Mesenchymal stem cell (in vitro differentiated cells and primary cell): ENCODE data around the gene ABCC1.
A peak's percentile ranks its signal among the peaks of the same experiment; 100 is the strongest.

Experiments
- DNase-seq: peaks from one replicate; pipeline ENCODE4 v3.0.0-alpha.2; 2013
- H2AFZ ChIP-seq: one replicate; pipeline ENCODE4 v1.6.1; 2013; ENCODE audit warnings: low read depth, mild to moderate bottlenecking, control low read depth, inconsistent platforms, low read length, moderate library complexity
- H2AK5ac ChIP-seq: 2 replicates; pipeline ENCODE4 v1.6.1; 2013; ENCODE audit warnings: low read length, moderate library complexity, mild to moderate bottlenecking, inconsistent platforms; ENCODE audit not compliant: severe bottlenecking
- H2BK120ac ChIP-seq: one replicate; pipeline ENCODE4 v1.6.1; 2013; ENCODE audit warnings: low read depth, mild to moderate bottlenecking, inconsistent platforms, low read length, moderate library complexity
- H2BK12ac ChIP-seq, 2 experiments: one replicate each; pipeline ENCODE4 v1.6.1; 2013; ENCODE audit warnings: inconsistent platforms in 2 of 2, low read length in 2 of 2, mild to moderate bottlenecking in 2 of 2, moderate library complexity in 2 of 2, control low read depth in 1 of 2
- H2BK15ac ChIP-seq: one replicate; pipeline ENCODE4 v1.6.1; 2013; ENCODE audit warnings: mild to moderate bottlenecking, low read depth, inconsistent platforms; ENCODE audit not compliant: poor library complexity, severe bottlenecking
- H2BK5ac ChIP-seq: 2 replicates; pipeline ENCODE4 v1.6.1; 2013; ENCODE audit warnings: low read depth, mild to moderate bottlenecking, low read length, control low read depth, inconsistent platforms; ENCODE audit not compliant: poor library complexity, severe bottlenecking
- H3K14ac ChIP-seq, 2 experiments: one replicate each; pipeline ENCODE4 v1.6.1; 2013; ENCODE audit warnings: inconsistent platforms in 2 of 2, low read length in 2 of 2, control low read depth in 1 of 2, mild to moderate bottlenecking in 1 of 2, moderate library complexity in 1 of 2
- H3K18ac ChIP-seq, 2 experiments: one replicate each; pipeline ENCODE4 v1.6.1; 2013; ENCODE audit warnings: inconsistent platforms in 2 of 2, low read length in 2 of 2, control low read depth in 1 of 2, low read depth in 1 of 2, mild to moderate bottlenecking in 1 of 2
- H3K23ac ChIP-seq, 2 experiments: one replicate each; pipeline ENCODE4 v1.6.1; 2013; ENCODE audit warnings: inconsistent platforms in 2 of 2, low read length in 2 of 2, mild to moderate bottlenecking in 2 of 2, moderate library complexity in 2 of 2, control low read depth in 1 of 2
- H3K27ac ChIP-seq: 2 replicates; pipeline ENCODE4 v1.5.1; 2013; ENCODE audit warnings: mild to moderate bottlenecking, moderate library complexity, low read length, control low read depth, inconsistent platforms; ENCODE audit not compliant: poor library complexity, severe bottlenecking
- H3K27me3 ChIP-seq, 2 experiments: 2 replicates each; pipeline versions ENCODE4 v1.6.1 to v1.7.0; 2013; ENCODE audit warnings: low read length in 2 of 2, mild to moderate bottlenecking in 2 of 2, moderate library complexity in 2 of 2, control low read depth in 1 of 2, inconsistent platforms in 1 of 2; ENCODE audit not compliant: control insufficient read depth in 1 of 2, insufficient read depth in 1 of 2
- H3K36me3 ChIP-seq, 2 experiments: 2 replicates each; pipeline versions ENCODE4 v1.6.1 to v1.7.0; 2013; ENCODE audit warnings: low read length in 2 of 2, control low read depth in 1 of 2, inconsistent platforms in 1 of 2, low read depth in 1 of 2, mild to moderate bottlenecking in 1 of 2; ENCODE audit not compliant: insufficient read depth in 2 of 2, control insufficient read depth in 1 of 2
- H3K4ac ChIP-seq, 2 experiments: one replicate each; pipeline ENCODE4 v1.6.1; 2013; ENCODE audit warnings: inconsistent platforms in 2 of 2, low read length in 2 of 2, mild to moderate bottlenecking in 2 of 2, moderate library complexity in 2 of 2, control low read depth in 1 of 2, low read depth in 1 of 2
- H3K4me1 ChIP-seq: 2 replicates; pipeline ENCODE4 v1.6.1; 2013; ENCODE audit warnings: low read depth, low read length, control low read depth; ENCODE audit not compliant: control insufficient read depth, insufficient read depth
- H3K4me2 ChIP-seq: 2 replicates; pipeline ENCODE4 v1.6.1; 2013; ENCODE audit warnings: low read length, mild to moderate bottlenecking, inconsistent platforms; ENCODE audit not compliant: poor library complexity, severe bottlenecking
- H3K4me3 ChIP-seq, 2 experiments: 2 replicates each; pipeline versions ENCODE4 v1.5.1 to v1.7.0; 2013; ENCODE audit warnings: low read length in 2 of 2, mild to moderate bottlenecking in 2 of 2, control low read depth in 1 of 2, low read depth in 1 of 2; ENCODE audit not compliant: insufficient read depth in 1 of 2
- H3K79me1 ChIP-seq: replicated peaks from 2 replicates; pipeline ENCODE4 v1.6.1; 2013; ENCODE audit warnings: mild to moderate bottlenecking, control low read depth, low read length, inconsistent platforms; ENCODE audit not compliant: poor library complexity, severe bottlenecking
- H3K9ac ChIP-seq: 2 replicates; pipeline ENCODE4 v1.7.0; 2013; ENCODE audit warnings: mild to moderate bottlenecking, low read length, moderate library complexity
- H3K9me3 ChIP-seq: 2 replicates; pipeline ENCODE4 v1.7.0; 2013; ENCODE audit warnings: mild to moderate bottlenecking, low read length; ENCODE audit not compliant: control insufficient read depth
- H4K8ac ChIP-seq: one replicate; pipeline ENCODE4 v1.6.1; 2013; ENCODE audit warnings: inconsistent platforms, mild to moderate bottlenecking, low read length, moderate library complexity
- H4K91ac ChIP-seq: one replicate; pipeline ENCODE4 v1.6.1; 2013; ENCODE audit warnings: mild to moderate bottlenecking, low read length, inconsistent platforms
- WGBS: methylation state at CpG from one replicate; pipeline ENCODE4 v1.1.7; 2013; ENCODE audit warnings: mixed read lengths; 5-methylcytosine and 5-hydroxymethylcytosine counted together

Gene ABCC1

GRCh38 chr16:16107839-16108238, 158.4 kb downstream of the ABCC1 start:
- Histone ChIP-seq H2BK120ac (no peak overlapping the region), H2BK12ac (no peak overlapping the region), H3K9me3 (no peaks in the 10 kb centered on the region), H3K4me1 (no peaks in the 10 kb centered on the region), H3K4me3 (no peak overlapping the region), H4K8ac (no peak overlapping the region), H2BK15ac (no peak overlapping the region), H3K27ac (no peak overlapping the region), H3K9ac (no peak overlapping the region), H3K79me1 (no peaks in the 10 kb centered on the region), H3K23ac (no peak overlapping the region), H2BK5ac (no peak overlapping the region), H3K36me3 (peaks cover 65 to 81% of the 10 kb centered on the region in 2 experiments), H3K18ac (no peak overlapping the region), H3K27me3 (no peaks in the 10 kb centered on the region), H3K4me2 (no peak overlapping the region), H4K91ac (no peak overlapping the region), H3K4ac (no peak overlapping the region), H2AFZ (no peak overlapping the region), H2AK5ac (no peak overlapping the region), H3K14ac (no peak overlapping the region)
- WGBS, result 88% methylated on average over 6 of the region's 6 CpGs
- DNase-seq, result no peak

GRCh38 chr16:16108759-16109158, 159.3 kb downstream of the ABCC1 start:
- no peak overlapping the region for H4K91ac ChIP-seq
- H3K4me2 ChIP-seq, result no peak overlapping the region
- H3K18ac ChIP-seq, result no peak overlapping the region
- WGBS, result 96% methylated on average over 6 of the region's 6 CpGs
- no peaks in the 10 kb centered on the region for H3K4me1 ChIP-seq
- no peak overlapping the region for H2AFZ ChIP-seq
- H3K79me1 ChIP-seq, result no peaks in the 10 kb centered on the region
- H3K14ac ChIP-seq, result no peak overlapping the region
- no peak overlapping the region for H3K23ac ChIP-seq
- no peak overlapping the region for H2BK5ac ChIP-seq
- no peak overlapping the region for H3K9ac ChIP-seq
- no peaks in the 10 kb centered on the region for H3K27me3 ChIP-seq
- no peak overlapping the region for H2BK12ac ChIP-seq
- no peaks in the 10 kb centered on the region for H3K9me3 ChIP-seq
- H3K36me3 ChIP-seq, result peaks cover 63 to 83% of the 10 kb centered on the region in 2 experiments
- H2BK15ac ChIP-seq, result no peak overlapping the region
- no peak overlapping the region for H3K27ac ChIP-seq
- H3K4me3 ChIP-seq, result no peak overlapping the region
- H3K4ac ChIP-seq, result no peak overlapping the region
- H2BK120ac ChIP-seq, result no peak overlapping the region
- no peak overlapping the region for H4K8ac ChIP-seq
- DNase-seq, result no peak
- H2AK5ac ChIP-seq, result no peak overlapping the region

GRCh38 chr16:16109453-16110110, 160.2 kb downstream of the ABCC1 start:
- no peak for DNase-seq
- no peak overlapping the region for H3K4me2 ChIP-seq
- H3K23ac ChIP-seq, result no peak overlapping the region
- H4K91ac ChIP-seq, result no peak overlapping the region
- no peaks in the 10 kb centered on the region for H3K4me1 ChIP-seq
- H3K4ac ChIP-seq, result peak overlapping the region in 1 of 2 experiments; percentile 24
- no peak overlapping the region for H3K14ac ChIP-seq
- H3K9ac ChIP-seq, result no peak overlapping the region
- no peak overlapping the region for H2BK120ac ChIP-seq
- H2AFZ ChIP-seq, result no peak overlapping the region
- no peaks in the 10 kb centered on the region for H3K79me1 ChIP-seq
- no peak overlapping the region for H3K4me3 ChIP-seq
- no peak overlapping the region for H2BK5ac ChIP-seq
- no peak overlapping the region for H3K27ac ChIP-seq
- 92% methylated on average over 8 of the region's 8 CpGs for WGBS
- no peak overlapping the region for H2BK15ac ChIP-seq
- H2BK12ac ChIP-seq, result no peak overlapping the region
- no peaks in the 10 kb centered on the region for H3K27me3 ChIP-seq
- no peak overlapping the region for H3K18ac ChIP-seq
- H3K36me3 ChIP-seq, result peaks cover 61 to 85% of the 10 kb centered on the region in 2 experiments
- no peak overlapping the region for H4K8ac ChIP-seq
- H3K9me3 ChIP-seq, result no peaks in the 10 kb centered on the region
- no peak overlapping the region for H2AK5ac ChIP-seq

GRCh38 chr16:16110111-16110490, 160.7 kb downstream of the ABCC1 start:
- no peak overlapping the region for H3K18ac ChIP-seq
- H2AFZ ChIP-seq, result no peak overlapping the region
- no peaks in the 10 kb centered on the region for H3K79me1 ChIP-seq
- no peak overlapping the region for H4K8ac ChIP-seq
- H2BK15ac ChIP-seq, result no peak overlapping the region
- H3K36me3 ChIP-seq, result peaks cover 60 to 90% of the 10 kb centered on the region in 2 experiments
- no peak overlapping the region for H3K4me2 ChIP-seq
- no peak overlapping the region for H3K23ac ChIP-seq
- H3K4ac ChIP-seq, result no peak overlapping the region
- no peaks in the 10 kb centered on the region for H3K9me3 ChIP-seq
- no peak overlapping the region for H3K14ac ChIP-seq
- no peak overlapping the region for H3K27ac ChIP-seq
- H4K91ac ChIP-seq, result no peak overlapping the region
- no peak overlapping the region for H2BK12ac ChIP-seq
- no peak overlapping the region for H2AK5ac ChIP-seq
- WGBS, result 97% methylated on average over 9 of the region's 9 CpGs
- no peaks in the 10 kb centered on the region for H3K27me3 ChIP-seq
- no peak overlapping the region for H2BK120ac ChIP-seq
- H3K4me3 ChIP-seq, result no peak overlapping the region
- H3K4me1 ChIP-seq, result no peaks in the 10 kb centered on the region
- H2BK5ac ChIP-seq, result no peak overlapping the region
- no peak overlapping the region for H3K9ac ChIP-seq
- no peak for DNase-seq
